T47D (cell line): Measurements from ENCODE around the gene LRCH3.

ENCODE experiments used
- DNase-seq, 2 experiments: peaks; one replicate each; pipeline versions ENCODE4 v3.0.0 to v3.0.0-alpha.2; 2011 to 2012; ENCODE audit warnings: low read depth in 1 of 2, low spot score in 1 of 2
- JUND ChIP-seq: IDR thresholded peaks from 2 replicates; pipeline ENCODE4 v1.6.1; 2012; ENCODE audit warnings: low read depth
- in situ Hi-C: cut with HindIII; loops from 2 replicates; pipeline ENCODE4 v1.10.0; 2016; ENCODE audit warnings: low sequenced_read_pairs, low pct_unique_long_range_greater_than_20kb

LRCH3 gene

GRCh38 chr3:197800379-197800778, 9.3 kb downstream of the LRCH3 start:
- in situ Hi-C loops = no loop called here

GRCh38 chr3:197801891-197802778, 11.1 kb downstream of the LRCH3 start:
- TF ChIP-seq JUND = no peak
- in situ Hi-C loops = no loop called here
- DNase-seq = peak in 1 of 2 experiments; percentile 71

More at GRCh38 chr3:197800379-197800778, 9.3 kb downstream of the LRCH3 start:
- no peak for DNase-seq
- TF ChIP-seq JUND = no peak

- DNase-seq = peak in 1 of 2 experiments; percentile 55
- in situ Hi-C loops = no loop called here
- no peak for TF ChIP-seq JUND
Observed at GRCh38 chr3:197802779-197803459, 11.9 kb downstream of the LRCH3 start.

- in situ Hi-C loops = no loop called here
- no peak for TF ChIP-seq JUND
- DNase-seq = no peak
Observed at GRCh38 chr3:197804511-197804910, 13.5 kb downstream of the LRCH3 start.

GRCh38 chr3:197807969-197808587, 17.0 kb downstream of the LRCH3 start:
- in situ Hi-C loops = no loop called here
- no peak for DNase-seq

GRCh38 chr3:197809356-197810020, 18.4 kb downstream of the LRCH3 start:
- in situ Hi-C loops = no loop called here
- no peak for TF ChIP-seq JUND
- no peak for DNase-seq

More at GRCh38 chr3:197807969-197808587, 17.0 kb downstream of the LRCH3 start:
- no peak for TF ChIP-seq JUND

- no peak for DNase-seq
- no peak for TF ChIP-seq JUND
- in situ Hi-C loops = no loop called here
Observed at GRCh38 chr3:197810901-197811300, 19.8 kb downstream of the LRCH3 start.

GRCh38 chr3:197811343-197811742, 20.3 kb downstream of the LRCH3 start:
- TF ChIP-seq JUND = no peak
- in situ Hi-C loops = no loop called here
- no peak for DNase-seq

- no peak for TF ChIP-seq JUND
- no peak for DNase-seq
Observed at GRCh38 chr3:197814372-197814771, 23.3 kb downstream of the LRCH3 start.

GRCh38 chr3:197820550-197821335, 29.7 kb downstream of the LRCH3 start:
- DNase-seq = no peak
- TF ChIP-seq JUND = no peak
- in situ Hi-C loops = no loop called here

More at GRCh38 chr3:197814372-197814771, 23.3 kb downstream of the LRCH3 start:
- in situ Hi-C loops = no loop called here

GRCh38 chr3:197829397-197830045, 38.5 kb downstream of the LRCH3 start:
- DNase-seq = no peak
- in situ Hi-C loops = no loop called here
- no peak for TF ChIP-seq JUND
